Suprapubic skin (tissue), 4 donors: ENCODE results near the gene PARD3B.

Source experiments
- CTCF ChIP-seq, 2 donors: fragments of 200-600 bp in 1 of 2; fragments of 450-650 bp in 1 of 2; sonication (generic) in 1 of 2; IDR thresholded peaks; one replicate each; pipeline ENCODE4 v1.5.1; 2016 to 2019; ENCODE audit warnings: antibody characterized with exemption in 2 of 2, mild to moderate bottlenecking in 1 of 2, moderate library complexity in 1 of 2
- EP300 ChIP-seq: sonication (generic); formaldehyde crosslinking; IDR thresholded peaks from one replicate; pipeline ENCODE4 v1.6.1; 2017; ENCODE audit warnings: antibody characterized with exemption
- POLR2A ChIP-seq, 2 donors: fragments of 450-650 bp; IDR thresholded peaks; one replicate each; pipeline ENCODE4 v1.6.1; 2017; ENCODE audit warnings: antibody characterized with exemption in 2 of 2, mild to moderate bottlenecking in 2 of 2, moderate library complexity in 2 of 2
- POLR2AphosphoS5 ChIP-seq, 3 donors: sonication (generic); formaldehyde crosslinking; IDR thresholded peaks; one replicate each; pipeline ENCODE4 v1.6.1; 2017; ENCODE audit warnings: antibody characterized with exemption in 3 of 3

- TF ChIP-seq CTCF (IDR thresholded peaks at IDR 0.05) (no peak), POLR2AphosphoS5 (IDR thresholded peaks at IDR 0.05) (no peak), POLR2A (IDR thresholded peaks at IDR 0.05) (no peak), EP300 (no peak)
Measured at GRCh38 chr2:204665771-204666170, 120.5 kb downstream of the PARD3B start.
